ENCODE measurements around the gene ZNF827. TPM values are rescaled to one million over a fixed set of nuclear protein-coding genes. Genes with fewer than 3 reads are reported as not detected.

The ZNF827 gene
- total and polyA plus RNA-seq, 2 of the 8 experiments (the other 6 are each of a cell fraction or from before 2014, with no cell fraction given), result 25.3 to 26.2 TPM

DNA sequence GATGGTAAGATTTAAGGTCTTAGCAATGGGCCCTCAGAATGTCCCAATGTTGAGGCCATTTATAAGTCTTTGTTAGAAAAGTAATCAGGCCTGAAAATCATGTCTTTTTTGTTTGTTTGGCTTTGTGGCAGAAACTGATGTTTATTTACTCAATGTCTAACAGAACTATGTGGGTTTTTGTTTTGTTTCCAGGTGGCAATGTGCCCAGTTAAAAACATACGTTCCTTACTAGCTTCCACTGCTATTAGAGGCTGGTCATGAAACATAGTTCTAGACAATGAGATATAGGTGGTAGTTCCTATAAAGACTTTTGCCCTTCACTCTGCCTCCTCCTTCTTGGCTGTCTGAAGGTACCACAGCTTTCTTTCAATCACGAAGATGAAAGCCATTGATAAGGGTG, 149.9 kb downstream of the ZNF827 start:
- H3K14ac ChIP-seq (ENCODE audit: insufficient read length), result no peak overlapping the region
- no peak overlapping the region for H4K91ac ChIP-seq (replicated peaks; ENCODE audit: insufficient read length, low read length)
- H3K36me3 ChIP-seq (ENCODE audit: control insufficient read depth in 2 of 4, insufficient read depth in 4 of 4, low read length in 3 of 4), result peaks cover 0 to 6% (median 0%) of the 10 kb centered on the region in 4 experiments; a peak in 1 of 8 replicates
- DNase-seq (ENCODE audit: low read depth in 1 of 2, low spot score in 2 of 2) (no peak), FAIRE-seq (no peak)
- H4K5ac ChIP-seq (ENCODE audit: insufficient read length, low read depth, low read length), result no peak overlapping the region
- no peak overlapping the region for H3K18ac ChIP-seq (ENCODE audit: extremely low read depth, low read length)
- H3K79me1 ChIP-seq (ENCODE audit: low read depth, low read length), result no peaks in the 10 kb centered on the region
- no peak overlapping the region for H3K4me3 ChIP-seq (ENCODE audit: extremely low read depth in 1 of 4, insufficient read depth in 2 of 4, low read depth in 3 of 4, low read length in 4 of 4)
- peaks cover 0 to 4% (median 0%) of the 10 kb centered on the region in 4 experiments; a peak in 3 of 7 replicates for H3K4me1 ChIP-seq (replicated peaks in 1 of 4; ENCODE audit: control insufficient read depth in 3 of 4, insufficient read depth in 4 of 4, low read length in 3 of 4)
- POLR2A ChIA-PET (ENCODE audit: partially characterized antibody), result no interaction called here
- H3K23me2 ChIP-seq (ENCODE audit: low read depth, low read length), result no peaks in the 10 kb centered on the region
- no peak overlapping the region for H2BK15ac ChIP-seq (ENCODE audit: low read length)
- H3K23ac ChIP-seq (ENCODE audit: insufficient read length), result no peak overlapping the region
- no peak overlapping the region for H2BK20ac ChIP-seq (ENCODE audit: low read length)
- CTCF ChIA-PET (ENCODE audit: partially characterized antibody), result interaction anchor here (1.0 kb wide), 1 partner anchor 16 kb away, joined by 3 read pairs; no protein-coding TSS in a partner anchor
- WGBS, 2 experiments (ENCODE audit: extremely low coverage in 1 of 2, insufficient coverage in 1 of 2, insufficient read length in 1 of 2, insufficient replicate concordance in 2 of 2, low coverage in 1 of 2, low lambda C conversion rate in 2 of 2, missing lambda C conversion rate in 1 of 2), result 89% methylated on average over 2 of the region's 2 CpGs; no CpG with 5 or more reads in 1 of the 2 experiments
- no peaks in the 10 kb centered on the region for H3K79me2 ChIP-seq (ENCODE audit: control insufficient read depth in 1 of 2, insufficient read depth in 2 of 2, low read length in 2 of 2)
- H3K27me3 ChIP-seq (replicated peaks in 1 of 4; ENCODE audit: control insufficient read depth in 3 of 4, extremely low read depth in 1 of 4, insufficient read depth in 3 of 4, low read length in 3 of 4), result no peaks in the 10 kb centered on the region
- TF ChIP-seq POLR2AphosphoS5 (IDR thresholded peaks at IDR 0.05; ENCODE audit: low read depth, low read length) (no peak), EP300 (IDR thresholded peaks at IDR 0.05; ENCODE audit: borderline replicate concordance in 1 of 2, low read depth in 2 of 2, low read length in 2 of 2) (no peak), NRF1 (IDR thresholded peaks at IDR 0.05; ENCODE audit: low read depth, low read length) (no peak), CHD1 (IDR thresholded peaks at IDR 0.05; ENCODE audit: low read depth, low read length) (no peak), SRF (IDR thresholded peaks at IDR 0.05; ENCODE audit: low read depth, low read length) (no peak)
- H3K4me2 ChIP-seq (ENCODE audit: insufficient read depth in 1 of 2, low read depth in 2 of 2, low read length in 2 of 2), result no peak overlapping the region
- H2BK12ac ChIP-seq (ENCODE audit: low read depth, low read length), result no peak overlapping the region
- H3K9ac ChIP-seq (replicated peaks in 1 of 4; ENCODE audit: extremely low read depth in 1 of 4, low read depth in 3 of 4, low read length in 3 of 4), result no peak overlapping the region
- H2AK5ac ChIP-seq (ENCODE audit: low read depth, low read length), result no peak overlapping the region
- H4K8ac ChIP-seq (ENCODE audit: extremely low read depth, insufficient read depth, low read length), result no peak overlapping the region
- H3K4ac ChIP-seq (replicated peaks; ENCODE audit: insufficient read length, low read depth, low read length), result no peak overlapping the region
- H2AFZ ChIP-seq (ENCODE audit: low read length), result no peak overlapping the region
- H3K56ac ChIP-seq (replicated peaks; ENCODE audit: insufficient read length, low read depth, low read length), result no peak overlapping the region
- H4K20me1 ChIP-seq (replicated peaks in 1 of 2; ENCODE audit: control insufficient read depth in 1 of 2, insufficient read depth in 2 of 2, low read length in 2 of 2), result no peaks in the 10 kb centered on the region
- no peak overlapping the region for H2BK120ac ChIP-seq (replicated peaks; ENCODE audit: low read depth, low read length)
- H2BK5ac ChIP-seq (ENCODE audit: low read depth, low read length), result no peak overlapping the region
- no peaks in the 10 kb centered on the region; a peak in 1 of 4 replicates for H3K9me3 ChIP-seq (ENCODE audit: insufficient read depth in 2 of 2, low read depth in 1 of 2, low read length in 1 of 2)
- no peak overlapping the region for H3K27ac ChIP-seq (ENCODE audit: low read depth, low read length)

Data from H1 (cell line).